ENCODE results near the gene C14orf180.

GRCh38 chr14:104564744-104565679 is 14.6 kb upstream of the C14orf180 start:
- TF ChIP-seq CTCF (conservative IDR thresholded peaks at IDR 0.05 in 1 of 2, IDR thresholded peaks at IDR 0.05 in 1 of 2; ENCODE audit: extremely low read depth in 1 of 2, insufficient read depth in 1 of 2, low read depth in 1 of 2, low read length in 2 of 2) (no peak), EZH2 (IDR thresholded peaks at IDR 0.05; ENCODE audit: borderline replicate concordance, low read length) (no peak)
